Ishikawa (cell line): ENCODE results near the gene TANC1.

Experiments
- CEBPB ChIP-seq: IDR thresholded peaks from 2 replicates; pipeline ENCODE4 v1.6.1; 2012
- CREB1 ChIP-seq: IDR thresholded peaks from 2 replicates; pipeline ENCODE4 v1.6.1; 2012; ENCODE audit warnings: low read depth
- EGR1 ChIP-seq: IDR thresholded peaks from 2 replicates; pipeline ENCODE4 v1.6.1; 2012
- EP300 ChIP-seq: IDR thresholded peaks from 2 replicates; pipeline ENCODE4 v1.6.1; 2012; ENCODE audit warnings: borderline replicate concordance
- FOXM1 ChIP-seq: IDR thresholded peaks from 2 replicates; pipeline ENCODE4 v1.6.1; 2012; ENCODE audit warnings: low read depth, borderline replicate concordance
- NFIC ChIP-seq: IDR thresholded peaks from 2 replicates; pipeline ENCODE4 v1.6.1; 2012
- RAD21 ChIP-seq: IDR thresholded peaks from 2 replicates; pipeline ENCODE4 v1.6.1; 2012; ENCODE audit warnings: low read depth
- TAF1 ChIP-seq: IDR thresholded peaks from 2 replicates; pipeline ENCODE4 v1.6.1; 2012; ENCODE audit warnings: low read depth, mild to moderate bottlenecking
- TCF12 ChIP-seq: IDR thresholded peaks from 2 replicates; pipeline ENCODE4 v1.6.1; 2012; ENCODE audit warnings: low read depth
- TEAD4 ChIP-seq: IDR thresholded peaks from 2 replicates; pipeline ENCODE4 v1.6.1; 2012
- YY1 ChIP-seq: IDR thresholded peaks from 2 replicates; pipeline ENCODE4 v1.6.1; 2012; ENCODE audit warnings: low read depth
- ZBTB7A ChIP-seq: IDR thresholded peaks from 2 replicates; pipeline ENCODE4 v1.6.1; 2012; ENCODE audit warnings: low read depth
- TF ChIP-seq, protein P1 (sequence below): IDR thresholded peaks from 2 replicates; pipeline ENCODE4 v1.6.1; 2012
- TF ChIP-seq, protein P2 (sequence below): IDR thresholded peaks from 2 replicates; pipeline ENCODE4 v1.6.1; 2012
- TF ChIP-seq, protein P3 (sequence below): IDR thresholded peaks from 2 replicates; pipeline ENCODE4 v1.6.1; 2012; ENCODE audit warnings: low read depth, mild to moderate bottlenecking

Gene TANC1

DNA sequence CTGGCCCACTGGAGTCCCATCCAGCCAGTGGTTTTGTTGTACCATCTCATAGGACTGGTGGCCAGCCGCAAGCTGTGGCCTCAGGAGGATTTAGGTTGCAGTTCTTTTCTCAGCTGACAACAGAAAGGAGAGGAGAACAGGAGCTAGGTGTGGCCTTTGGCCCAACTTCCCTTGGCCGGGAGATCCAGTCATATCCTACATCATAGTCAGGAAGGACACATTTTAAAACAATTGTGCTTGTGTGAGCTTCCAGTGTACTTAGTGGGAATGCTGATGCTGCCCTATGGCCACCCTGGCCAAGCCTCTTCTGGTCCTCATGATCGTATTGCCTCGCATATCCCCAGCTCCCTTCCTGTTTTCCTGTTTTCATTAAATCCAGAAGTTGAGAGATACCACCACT lies 220.0 kb downstream of the TANC1 start:
- TF ChIP-seq CEBPB (no peak), NFIC (no peak), TEAD4 (no peak), TCF12 (no peak), RAD21 (no peak), CREB1 (no peak), EGR1 (no peak), ZBTB7A (no peak), EP300 (no peak), TAF1 (no peak), YY1 (no peak), FOXM1 (no peak)
- TF ChIP-seq, protein P1, sequence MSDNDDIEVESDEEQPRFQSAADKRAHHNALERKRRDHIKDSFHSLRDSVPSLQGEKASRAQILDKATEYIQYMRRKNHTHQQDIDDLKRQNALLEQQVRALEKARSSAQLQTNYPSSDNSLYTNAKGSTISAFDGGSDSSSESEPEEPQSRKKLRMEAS, result no peak
- TF ChIP-seq, protein P2, sequence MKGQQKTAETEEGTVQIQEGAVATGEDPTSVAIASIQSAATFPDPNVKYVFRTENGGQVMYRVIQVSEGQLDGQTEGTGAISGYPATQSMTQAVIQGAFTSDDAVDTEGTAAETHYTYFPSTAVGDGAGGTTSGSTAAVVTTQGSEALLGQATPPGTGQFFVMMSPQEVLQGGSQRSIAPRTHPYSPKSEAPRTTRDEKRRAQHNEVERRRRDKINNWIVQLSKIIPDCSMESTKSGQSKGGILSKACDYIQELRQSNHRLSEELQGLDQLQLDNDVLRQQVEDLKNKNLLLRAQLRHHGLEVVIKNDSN, result no peak
- TF ChIP-seq, protein P3, sequence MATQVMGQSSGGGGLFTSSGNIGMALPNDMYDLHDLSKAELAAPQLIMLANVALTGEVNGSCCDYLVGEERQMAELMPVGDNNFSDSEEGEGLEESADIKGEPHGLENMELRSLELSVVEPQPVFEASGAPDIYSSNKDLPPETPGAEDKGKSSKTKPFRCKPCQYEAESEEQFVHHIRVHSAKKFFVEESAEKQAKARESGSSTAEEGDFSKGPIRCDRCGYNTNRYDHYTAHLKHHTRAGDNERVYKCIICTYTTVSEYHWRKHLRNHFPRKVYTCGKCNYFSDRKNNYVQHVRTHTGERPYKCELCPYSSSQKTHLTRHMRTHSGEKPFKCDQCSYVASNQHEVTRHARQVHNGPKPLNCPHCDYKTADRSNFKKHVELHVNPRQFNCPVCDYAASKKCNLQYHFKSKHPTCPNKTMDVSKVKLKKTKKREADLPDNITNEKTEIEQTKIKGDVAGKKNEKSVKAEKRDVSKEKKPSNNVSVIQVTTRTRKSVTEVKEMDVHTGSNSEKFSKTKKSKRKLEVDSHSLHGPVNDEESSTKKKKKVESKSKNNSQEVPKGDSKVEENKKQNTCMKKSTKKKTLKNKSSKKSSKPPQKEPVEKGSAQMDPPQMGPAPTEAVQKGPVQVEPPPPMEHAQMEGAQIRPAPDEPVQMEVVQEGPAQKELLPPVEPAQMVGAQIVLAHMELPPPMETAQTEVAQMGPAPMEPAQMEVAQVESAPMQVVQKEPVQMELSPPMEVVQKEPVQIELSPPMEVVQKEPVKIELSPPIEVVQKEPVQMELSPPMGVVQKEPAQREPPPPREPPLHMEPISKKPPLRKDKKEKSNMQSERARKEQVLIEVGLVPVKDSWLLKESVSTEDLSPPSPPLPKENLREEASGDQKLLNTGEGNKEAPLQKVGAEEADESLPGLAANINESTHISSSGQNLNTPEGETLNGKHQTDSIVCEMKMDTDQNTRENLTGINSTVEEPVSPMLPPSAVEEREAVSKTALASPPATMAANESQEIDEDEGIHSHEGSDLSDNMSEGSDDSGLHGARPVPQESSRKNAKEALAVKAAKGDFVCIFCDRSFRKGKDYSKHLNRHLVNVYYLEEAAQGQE, result no peak

DNA sequence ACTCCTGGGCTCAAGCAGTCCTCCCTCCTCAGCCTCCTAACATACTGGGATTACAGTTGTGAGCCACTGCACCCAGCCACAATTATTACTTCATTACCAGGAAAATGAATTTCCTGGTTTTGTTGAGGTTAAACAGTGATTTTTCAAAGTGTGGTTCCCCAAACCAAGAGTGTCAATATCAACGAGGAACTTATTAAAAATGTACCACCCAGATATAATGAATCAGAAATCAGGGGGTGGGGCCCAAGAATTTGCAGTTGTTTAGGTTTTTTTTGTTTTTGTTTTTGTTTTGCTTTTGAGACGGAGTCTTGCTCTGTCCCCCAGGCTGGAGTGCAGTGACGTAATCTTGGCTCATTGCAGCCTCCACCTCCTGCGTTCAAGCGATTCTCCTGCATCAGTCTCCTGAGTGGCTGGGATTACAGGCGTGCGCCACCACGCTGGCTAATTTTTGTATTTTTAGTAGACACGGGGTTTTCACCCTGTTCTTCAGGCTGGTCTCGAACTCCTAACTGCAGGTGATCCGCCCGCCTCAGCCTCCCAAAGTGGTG lies 224.0 kb downstream of the TANC1 start:
- TF ChIP-seq EGR1, result no peak
- no peak for TF ChIP-seq NFIC
- TF ChIP-seq, protein P2, result no peak
- TF ChIP-seq, protein P1, result no peak

DNA sequence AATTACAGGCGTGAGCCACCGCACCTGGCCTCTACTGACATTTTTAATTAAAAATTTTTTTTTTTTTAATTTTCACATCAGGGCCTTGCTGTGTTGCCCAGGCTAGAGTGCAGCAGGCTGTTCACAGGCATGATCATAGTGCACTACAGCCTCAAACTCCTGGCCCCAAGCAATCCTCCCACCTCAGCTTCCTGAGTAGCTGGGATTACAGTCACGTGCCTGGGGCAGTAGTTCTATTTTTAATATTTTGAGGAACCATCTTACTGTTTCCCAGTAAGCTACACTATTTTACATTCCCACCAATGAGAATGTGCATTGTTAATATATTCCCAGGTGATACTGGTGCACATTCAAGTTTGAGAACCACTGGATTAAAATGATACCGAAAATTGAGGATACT lies 225.4 kb downstream of the TANC1 start:
- no peak for TF ChIP-seq CEBPB
- TF ChIP-seq TEAD4, result no peak
- TF ChIP-seq YY1, result no peak
- TF ChIP-seq FOXM1, result no peak
- TF ChIP-seq NFIC, result no peak
- TF ChIP-seq, protein P1, result no peak
- no peak for TF ChIP-seq TCF12
- TF ChIP-seq CREB1, result no peak
- no peak for TF ChIP-seq EGR1
- TF ChIP-seq, protein P2, result no peak
- no peak for TF ChIP-seq TAF1
- TF ChIP-seq, protein P3, result no peak
- TF ChIP-seq RAD21, result no peak
- TF ChIP-seq ZBTB7A, result no peak

DNA sequence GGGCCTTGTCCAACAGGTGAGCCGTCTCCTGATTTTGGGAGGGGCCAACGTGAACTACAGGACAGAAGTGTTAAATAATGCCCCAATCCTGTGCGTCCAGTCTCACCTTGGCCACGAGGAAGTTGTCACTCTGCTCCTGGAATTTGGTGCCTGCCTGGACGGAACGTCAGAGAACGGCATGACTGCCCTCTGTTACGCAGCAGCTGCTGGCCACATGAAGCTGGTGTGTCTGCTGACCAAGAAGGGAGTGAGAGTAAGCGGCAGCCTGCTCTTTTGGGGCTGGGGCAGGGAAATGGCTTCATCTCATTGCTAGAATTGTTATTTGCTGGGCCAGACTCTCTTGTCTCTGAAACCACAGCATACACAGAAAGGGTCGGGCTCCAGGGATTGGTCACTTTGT lies 225.8 kb downstream of the TANC1 start:
- TF ChIP-seq TEAD4 (no peak), EP300 (no peak), CEBPB (no peak), NFIC (no peak), EGR1 (no peak), FOXM1 (no peak), TAF1 (no peak), ZBTB7A (no peak), YY1 (no peak), RAD21 (no peak), TCF12 (no peak), CREB1 (no peak)
- TF ChIP-seq, protein P1, result no peak
- TF ChIP-seq, protein P2, result no peak
- TF ChIP-seq, protein P3, result no peak
